ENCODE results near the gene PTPRR. TPM values are rescaled to one million over a fixed set of nuclear protein-coding genes. Genes with fewer than 3 reads are reported as not detected.

The PTPRR gene
- total and polyA plus RNA-seq, 5 donors, result 0.31 to 1.4 (median 0.72) TPM

- peaks cover 4% of the 10 kb centered on the region for H3K4me1 ChIP-seq (ENCODE audit: control insufficient read depth, insufficient read depth, low read length)
- ATAC-seq, result no peak
- H3K27ac ChIP-seq (ENCODE audit: low read length), result no peak overlapping the region
- H3K27me3 ChIP-seq (ENCODE audit: control insufficient read depth, insufficient read depth), result no peaks in the 10 kb centered on the region
- WGBS, result 83% methylated on average over 3 of the region's 3 CpGs
- H3K9me3 ChIP-seq (ENCODE audit: control insufficient read depth, low read length), result no peaks in the 10 kb centered on the region
- DNase-seq, result no peak
- H3K4me3 ChIP-seq (ENCODE audit: low read length), result no peak overlapping the region
- intact Hi-C loops (cut with DNase I), result loop anchor here in 1 of 4 donors (10.0 kb wide), 1 partner anchor 49 kb away; no protein-coding TSS in a partner anchor
Measured at GRCh38 chr12:70643939-70644338, 276.6 kb downstream of the PTPRR start.

- Histone ChIP-seq H3K27ac (ENCODE audit: low read length) (no peak overlapping the region), H3K4me3 (ENCODE audit: low read length) (no peak overlapping the region), H3K4me1 (ENCODE audit: control insufficient read depth, insufficient read depth, low read length) (peaks cover 2% of the 10 kb centered on the region), H3K27me3 (ENCODE audit: control insufficient read depth, insufficient read depth) (no peaks in the 10 kb centered on the region), H3K9me3 (ENCODE audit: control insufficient read depth, low read length) (no peaks in the 10 kb centered on the region)
- intact Hi-C loops (cut with DNase I), result loop anchor here in 1 of 4 donors (10.0 kb wide), 1 partner anchor 47 kb away; no protein-coding TSS in a partner anchor
- ATAC-seq (no peak), DNase-seq (no peak)
- WGBS, result 69% methylated on average over 2 of the region's 2 CpGs
Measured at GRCh38 chr12:70641691-70642090, 278.8 kb downstream of the PTPRR start.

GRCh38 chr12:70640901-70641300, 279.6 kb downstream of the PTPRR start:
- intact Hi-C loops (cut with DNase I), result loop anchor here in 1 of 4 donors (10.0 kb wide), 1 partner anchor 46 kb away; no protein-coding TSS in a partner anchor
- no peak overlapping the region for H3K4me3 ChIP-seq (ENCODE audit: low read length)
- WGBS, result 81% methylated on average over 1 of the region's 1 CpG
- no peak overlapping the region for H3K27ac ChIP-seq (ENCODE audit: low read length)
- no peak for DNase-seq
- no peaks in the 10 kb centered on the region for H3K27me3 ChIP-seq (ENCODE audit: control insufficient read depth, insufficient read depth)
- peak in 1 of 2 donors; percentile 7 for ATAC-seq
- no peaks in the 10 kb centered on the region for H3K9me3 ChIP-seq (ENCODE audit: control insufficient read depth, low read length)
- H3K4me1 ChIP-seq (ENCODE audit: control insufficient read depth, insufficient read depth, low read length), result no peaks in the 10 kb centered on the region

GRCh38 chr12:70639535-70639934, 281.0 kb downstream of the PTPRR start:
- H3K27ac ChIP-seq (ENCODE audit: low read length), result no peak overlapping the region
- H3K9me3 ChIP-seq (ENCODE audit: control insufficient read depth, low read length), result no peaks in the 10 kb centered on the region
- DNase-seq, result no peak
- no peak for ATAC-seq
- H3K4me1 ChIP-seq (ENCODE audit: control insufficient read depth, insufficient read depth, low read length), result no peaks in the 10 kb centered on the region
- WGBS, result 96% methylated on average over 2 of the region's 2 CpGs
- no peaks in the 10 kb centered on the region for H3K27me3 ChIP-seq (ENCODE audit: control insufficient read depth, insufficient read depth)
- no peak overlapping the region for H3K4me3 ChIP-seq (ENCODE audit: low read length)
- intact Hi-C loops (cut with DNase I), result no loop called here

- 85% methylated on average over 1 of the region's 1 CpG for WGBS
- intact Hi-C loops (cut with DNase I), result no loop called here
- no peak overlapping the region for H3K27ac ChIP-seq (ENCODE audit: low read length)
- no peaks in the 10 kb centered on the region for H3K4me1 ChIP-seq (ENCODE audit: control insufficient read depth, insufficient read depth, low read length)
- H3K9me3 ChIP-seq (ENCODE audit: control insufficient read depth, low read length), result no peaks in the 10 kb centered on the region
- ATAC-seq (no peak), DNase-seq (no peak)
- H3K27me3 ChIP-seq (ENCODE audit: control insufficient read depth, insufficient read depth), result no peaks in the 10 kb centered on the region
- no peak overlapping the region for H3K4me3 ChIP-seq (ENCODE audit: low read length)
Measured at GRCh38 chr12:70638639-70639360, 281.7 kb downstream of the PTPRR start.

GRCh38 chr12:70637303-70638085, 283.0 kb downstream of the PTPRR start, which contains the start of gene PTPRB:
Gene PTPRB (minus strand): TSS chr12:70637429. CDS start chr12:70637395, 34 bp downstream.
- H3K9me3 ChIP-seq (ENCODE audit: control insufficient read depth, low read length), result no peaks in the 10 kb centered on the region
- H3K4me1 ChIP-seq (ENCODE audit: control insufficient read depth, insufficient read depth, low read length), result no peaks in the 10 kb centered on the region
- H3K27ac ChIP-seq (ENCODE audit: low read length), result peak within 1 kb of the TSS; percentile 92
- H3K27me3 ChIP-seq (ENCODE audit: control insufficient read depth, insufficient read depth), result no peaks in the 10 kb centered on the region
- DNase-seq (no peak), ATAC-seq (peak; percentile 45 to 85)
- intact Hi-C loops (cut with DNase I), result no loop called here
- peak within 1 kb of the TSS; percentile 79 for H3K4me3 ChIP-seq (ENCODE audit: low read length)
- WGBS, result 47% methylated on average over 6 of the region's 6 CpGs

GRCh38 chr12:70635755-70636154, 284.8 kb downstream of the PTPRR start:
- Histone ChIP-seq H3K27ac (ENCODE audit: low read length) (peak overlapping the region; percentile 16), H3K27me3 (ENCODE audit: control insufficient read depth, insufficient read depth) (no peaks in the 10 kb centered on the region), H3K4me1 (ENCODE audit: control insufficient read depth, insufficient read depth, low read length) (no peaks in the 10 kb centered on the region), H3K4me3 (ENCODE audit: low read length) (peak overlapping the region; percentile 13), H3K9me3 (ENCODE audit: control insufficient read depth, low read length) (no peaks in the 10 kb centered on the region)
- intact Hi-C loops (cut with DNase I), result no loop called here
- peak in 1 of 3 donors; percentile 26 for DNase-seq
- peak in 1 of 2 donors; percentile 74 for ATAC-seq
- 72% methylated on average over 7 of the region's 7 CpGs for WGBS

GRCh38 chr12:70628701-70629480, 291.6 kb downstream of the PTPRR start:
- no peak for ATAC-seq
- WGBS, result 75% methylated on average over 3 of the region's 3 CpGs
- H3K4me3 ChIP-seq (ENCODE audit: low read length), result peak overlapping the region; percentile 7
- DNase-seq, result no peak
- no peaks in the 10 kb centered on the region for H3K4me1 ChIP-seq (ENCODE audit: control insufficient read depth, insufficient read depth, low read length)
- no peaks in the 10 kb centered on the region for H3K9me3 ChIP-seq (ENCODE audit: control insufficient read depth, low read length)
- H3K27me3 ChIP-seq (ENCODE audit: control insufficient read depth, insufficient read depth), result no peaks in the 10 kb centered on the region
- no peak overlapping the region for H3K27ac ChIP-seq (ENCODE audit: low read length)
- intact Hi-C loops (cut with DNase I), result no loop called here

- 35% methylated on average over 5 of the region's 5 CpGs for WGBS
- Histone ChIP-seq H3K9me3 (ENCODE audit: control insufficient read depth, low read length) (no peaks in the 10 kb centered on the region), H3K27me3 (ENCODE audit: control insufficient read depth, insufficient read depth) (no peaks in the 10 kb centered on the region), H3K4me1 (ENCODE audit: control insufficient read depth, insufficient read depth, low read length) (no peaks in the 10 kb centered on the region), H3K4me3 (ENCODE audit: low read length) (peak overlapping the region; percentile 45), H3K27ac (ENCODE audit: low read length) (no peak overlapping the region)
- intact Hi-C loops (cut with DNase I), result no loop called here
- DNase-seq (no peak), ATAC-seq (no peak)
Measured at GRCh38 chr12:70627677-70628076, 292.9 kb downstream of the PTPRR start.

- DNase-seq (no peak), ATAC-seq (no peak)
- intact Hi-C loops (cut with DNase I), result no loop called here
- no peak overlapping the region for H3K4me3 ChIP-seq (ENCODE audit: low read length)
- no peaks in the 10 kb centered on the region for H3K27me3 ChIP-seq (ENCODE audit: control insufficient read depth, insufficient read depth)
- H3K9me3 ChIP-seq (ENCODE audit: control insufficient read depth, low read length), result no peaks in the 10 kb centered on the region
- 91% methylated on average over 3 of the region's 3 CpGs for WGBS
- no peaks in the 10 kb centered on the region for H3K4me1 ChIP-seq (ENCODE audit: control insufficient read depth, insufficient read depth, low read length)
- H3K27ac ChIP-seq (ENCODE audit: low read length), result no peak overlapping the region
Measured at GRCh38 chr12:70626180-70626579, 294.4 kb downstream of the PTPRR start.
